GM08714 (cell line): ENCODE results near the gene ASB17.

ENCODE experiments used
- H3K4me3 ChIP-seq: fragments of 200-500 bp; sonication (Bioruptor generic); 2 replicates; pipeline ENCODE4 v1.5.1; 2014; ENCODE audit warnings: mild to moderate bottlenecking, low read length, inconsistent platforms
- ZNF274 ChIP-seq: IDR thresholded peaks from 2 replicates; pipeline ENCODE4 v1.6.1; 2012; ENCODE audit warnings: mild to moderate bottlenecking, low read depth, low read length

Gene ASB17

DNA sequence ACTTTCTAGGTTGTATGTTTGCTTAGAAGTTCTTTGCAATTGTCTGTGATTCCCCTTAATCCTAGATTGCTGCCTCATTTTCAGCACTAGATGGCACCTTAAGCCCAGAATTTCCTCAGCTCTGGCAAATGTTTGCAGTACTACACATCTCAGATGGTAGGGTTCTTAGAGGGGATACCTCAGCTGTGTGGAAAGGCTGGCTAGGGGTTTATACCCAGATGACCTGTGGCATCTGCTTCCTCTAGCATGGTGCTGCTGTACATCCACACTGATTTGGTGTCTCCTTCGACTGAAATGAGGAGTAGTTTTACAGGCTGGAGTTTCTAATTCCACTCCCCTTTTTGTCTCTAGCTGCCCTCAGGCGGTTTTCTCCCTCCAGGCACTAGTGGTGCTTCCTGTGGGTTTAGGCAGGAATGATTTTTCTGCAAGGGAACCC, 23.5 kb downstream of the ASB17 start:
- TF ChIP-seq ZNF274: no peak
- no peak overlapping the region for H3K4me3 ChIP-seq

DNA sequence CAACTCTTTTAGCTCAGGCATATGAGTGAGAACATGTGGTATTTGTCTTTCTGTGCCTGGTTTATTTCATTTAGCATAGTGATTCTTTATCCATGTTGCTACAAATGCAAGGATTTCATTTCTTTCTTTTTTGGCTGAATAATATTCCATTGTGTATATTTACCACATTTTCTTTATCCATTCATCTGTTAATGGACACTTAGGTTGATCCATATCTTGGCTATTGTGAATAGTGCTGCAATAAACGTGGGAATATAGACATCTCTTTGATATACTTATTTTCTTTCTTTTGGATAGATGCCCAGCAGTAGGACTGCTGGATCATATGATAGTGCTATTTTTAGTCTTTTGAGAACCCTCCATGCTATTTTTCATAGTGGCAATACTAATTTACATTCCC, 30.8 kb downstream of the ASB17 start:
- TF ChIP-seq ZNF274: no peak
- no peak overlapping the region for H3K4me3 ChIP-seq

DNA sequence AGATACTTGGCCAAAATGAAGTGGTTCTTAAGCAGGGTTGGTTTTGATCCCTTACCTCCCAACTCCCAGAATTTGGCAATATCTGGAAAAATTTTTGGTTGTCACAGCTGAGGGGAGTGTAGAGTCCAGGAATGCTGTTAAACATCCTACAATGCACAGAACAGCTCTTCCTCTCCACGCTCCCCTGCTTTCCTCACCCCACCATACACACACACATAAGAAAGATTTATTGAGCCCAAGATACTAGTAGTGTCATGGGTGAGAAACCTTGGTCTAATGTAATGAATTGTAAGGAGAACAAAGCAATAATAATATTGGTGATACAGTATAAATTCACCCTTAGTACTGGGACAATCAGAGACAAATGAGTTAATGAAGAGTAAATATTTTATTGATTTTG, 47.8 kb downstream of the ASB17 start:
- no peak overlapping the region for H3K4me3 ChIP-seq
- TF ChIP-seq ZNF274: no peak

DNA sequence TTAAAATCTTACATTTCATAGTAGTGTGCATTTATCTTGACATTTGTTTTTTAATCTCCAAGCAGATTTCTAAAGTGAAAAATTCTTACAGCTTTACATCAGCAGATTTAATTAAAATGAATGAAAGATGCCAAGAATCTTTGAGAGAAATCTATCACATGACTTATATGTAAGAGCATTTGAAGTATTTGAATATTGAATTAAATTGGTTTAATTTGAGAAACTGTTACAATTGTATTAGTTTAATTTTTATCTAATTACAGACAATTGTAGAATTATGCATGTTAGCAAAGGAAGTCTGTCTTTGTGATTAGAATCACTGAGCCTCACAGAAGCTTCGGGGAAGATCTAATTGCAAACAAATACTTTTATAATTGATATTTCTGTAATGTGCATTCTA, 52.2 kb downstream of the ASB17 start:
- TF ChIP-seq ZNF274: no peak
- H3K4me3 ChIP-seq: no peak overlapping the region

DNA sequence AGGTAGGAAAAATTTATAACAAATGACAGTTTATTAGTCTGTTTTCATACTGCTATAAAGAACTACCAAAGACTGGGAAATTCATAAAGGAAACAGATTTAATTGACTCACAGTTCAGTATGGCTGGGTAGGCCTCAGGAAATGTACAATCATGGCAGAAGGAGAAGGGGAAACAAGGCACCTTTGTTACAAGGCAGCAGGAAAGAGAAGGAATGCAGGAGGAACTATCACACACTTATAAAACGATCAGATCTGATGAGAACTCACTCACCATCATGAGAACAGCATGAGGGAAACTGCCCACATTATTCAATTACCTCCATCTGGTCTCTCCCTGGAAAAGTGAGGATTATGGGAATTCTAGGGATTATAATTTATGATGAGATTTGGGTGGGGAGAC, 61.3 kb downstream of the ASB17 start:
- H3K4me3 ChIP-seq: no peak overlapping the region
- TF ChIP-seq ZNF274: no peak
